ENCODE data around the gene MEAF6.

- TF ChIP-seq POLR2AphosphoS5 (IDR thresholded peaks at IDR 0.05): no peak
- no peak for TF ChIP-seq POLR2A (IDR thresholded peaks at IDR 0.05)
These were observed 59.0 kb downstream of the MEAF6 start for GRCh38 chr1:37455516-37455915.

Measured in upper lobe of left lung (tissue), 4 donors.